ENCODE results near the gene ZBTB2.
"Not testable (repeated sequence)": the region's sequence is repeated elsewhere in the genome, so short reads cannot be mapped to it uniquely, and the experiment has no call there.

Gene ZBTB2

DNA sequence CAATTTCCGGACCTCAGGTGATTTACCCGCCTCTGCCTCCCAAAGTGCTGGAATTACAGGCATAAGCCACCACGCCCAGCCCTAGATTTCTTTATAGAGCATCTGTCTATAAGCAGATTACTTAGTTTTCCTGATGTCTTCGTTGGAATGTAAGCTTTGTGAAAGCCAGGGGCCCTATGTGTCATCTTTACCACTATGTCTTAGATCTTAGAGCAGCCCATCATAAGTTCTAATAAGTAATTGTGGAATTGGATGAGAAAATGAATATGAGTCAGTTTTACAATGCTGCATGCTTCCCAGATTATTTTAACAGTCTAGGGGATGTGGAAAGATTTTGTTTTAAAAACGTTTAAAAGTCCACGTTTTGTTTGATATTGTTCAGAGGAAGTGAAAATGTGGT lies 9.1 kb upstream of the ZBTB2 start:
- DNase-seq (ENCODE audit: low read depth): no peak

DNA sequence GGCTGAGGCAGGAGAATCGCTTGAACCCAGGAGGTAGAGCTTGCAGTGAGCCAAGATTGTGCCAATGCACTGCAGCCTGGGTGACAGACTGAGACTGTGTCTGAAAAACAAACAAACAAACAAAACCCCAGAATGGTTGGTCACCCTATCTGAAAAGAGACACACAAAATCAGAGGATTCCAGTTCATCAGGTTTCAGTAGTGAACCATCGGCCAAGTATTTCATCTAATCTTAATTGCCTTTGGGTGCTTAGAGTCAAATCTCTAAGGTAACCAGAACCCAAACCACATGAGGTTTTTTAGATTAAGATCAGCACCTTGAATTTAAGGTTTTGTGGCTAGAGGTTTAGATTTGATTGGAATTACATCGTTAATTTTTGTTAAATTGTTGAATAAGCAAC lies 8.3 kb upstream of the ZBTB2 start:
- DNase-seq (ENCODE audit: low read depth): no peak

- no peak for DNase-seq (ENCODE audit: low read depth)
These were observed 2.1 kb upstream of the ZBTB2 start for GRCh38 chr6:151393410-151393809.

GRCh38 chr6:151392427-151392826 lies 1.1 kb upstream of the ZBTB2 start:
- DNase-seq (ENCODE audit: low read depth): no peak

DNA sequence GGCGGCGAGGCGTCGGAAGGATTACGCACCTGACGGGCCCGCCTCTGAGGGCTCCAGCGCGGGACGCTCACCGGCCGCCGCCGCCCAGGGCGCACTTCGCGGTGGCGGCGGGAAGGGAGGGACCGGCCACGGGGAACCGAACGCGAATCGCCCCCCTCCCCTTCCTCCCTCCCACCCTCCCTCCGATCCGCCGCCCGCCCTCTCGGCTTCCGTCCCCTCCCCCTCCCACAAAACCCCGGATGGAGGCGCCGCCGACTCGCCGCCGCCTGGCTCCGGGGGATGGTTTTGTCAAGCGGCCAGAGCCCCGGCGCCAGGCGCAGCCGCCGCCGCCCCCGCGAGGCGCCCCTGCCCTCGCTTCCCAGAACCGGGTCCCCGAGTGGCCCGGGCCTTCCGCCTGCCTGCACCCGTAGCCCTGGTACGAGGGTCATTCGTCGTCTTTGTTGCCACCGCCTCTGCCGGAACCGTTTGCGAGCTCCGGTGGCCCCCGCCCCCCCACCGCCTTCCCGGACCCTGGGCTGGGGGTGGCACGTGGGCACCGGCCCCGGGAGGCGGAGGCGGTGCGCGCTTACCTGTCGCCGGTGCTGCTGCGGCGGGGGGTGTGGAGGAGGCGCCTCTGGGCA lies 398 bp downstream of the ZBTB2 start:
- peak; percentile 75 for DNase-seq (ENCODE audit: low read depth)

DNA sequence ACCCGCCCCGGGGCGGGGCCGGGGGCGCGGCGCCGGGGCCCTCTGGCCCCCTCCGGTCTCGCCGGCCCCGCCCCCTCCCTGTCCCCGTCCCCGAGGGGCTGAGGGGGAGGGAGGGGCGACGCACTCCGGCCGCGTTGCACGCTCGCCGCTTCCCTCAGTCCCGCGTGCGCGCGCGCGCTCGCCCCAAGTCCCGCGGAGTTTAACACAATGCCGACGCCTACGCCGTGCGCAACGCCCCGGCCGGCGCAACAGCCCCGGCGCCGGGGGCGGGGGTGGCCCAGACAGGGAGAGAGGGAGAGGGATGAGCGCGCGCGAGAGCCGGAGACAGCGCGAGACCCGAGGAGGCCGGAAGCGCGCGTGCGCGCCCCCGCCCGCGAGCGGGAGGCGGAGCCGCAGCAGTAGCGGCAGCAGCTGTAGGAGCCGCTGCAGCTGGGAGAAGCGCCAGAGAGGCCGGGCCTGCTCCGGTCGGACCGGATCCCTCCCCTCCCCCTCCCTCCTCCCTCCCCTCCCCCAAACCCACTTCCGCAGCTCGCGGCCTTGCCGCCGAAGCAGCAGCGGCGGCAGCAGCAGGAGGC lies 996 bp downstream of the ZBTB2 start:
- DNase-seq (ENCODE audit: low read depth): peak; percentile 96

- no peak for DNase-seq (ENCODE audit: low read depth)
These were observed 1.6 kb downstream of the ZBTB2 start for GRCh38 chr6:151389618-151390275.

DNA sequence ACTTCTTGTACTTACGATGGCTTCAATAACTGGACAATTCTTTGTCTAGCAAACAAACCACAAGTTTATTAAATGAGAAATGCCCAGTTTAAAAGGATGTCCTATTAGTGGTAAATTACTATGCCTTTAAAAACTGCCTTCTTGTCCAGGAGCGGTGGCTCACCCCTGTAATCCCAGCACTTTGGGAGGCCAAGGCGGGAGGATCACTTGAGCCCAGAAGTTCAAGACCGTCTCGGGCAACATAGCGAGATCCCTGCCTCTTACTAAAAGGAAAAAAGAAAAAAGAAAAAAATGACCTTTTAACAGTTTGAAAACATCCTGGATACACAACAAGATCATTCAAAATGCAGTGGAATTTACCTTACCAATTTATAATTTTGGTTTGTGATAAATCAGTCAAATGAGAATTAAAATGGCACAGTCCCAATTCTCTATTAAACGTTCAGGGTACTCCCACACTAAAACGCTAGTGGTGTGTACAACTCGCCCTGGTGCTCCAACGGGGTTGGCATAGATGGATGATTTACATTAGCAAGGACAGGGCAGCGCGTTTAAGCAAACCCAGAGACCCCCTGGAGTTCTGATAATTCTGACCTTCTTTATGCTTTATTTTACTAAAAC lies 2.3 kb downstream of the ZBTB2 start:
- no peak for DNase-seq (ENCODE audit: low read depth)

DNA sequence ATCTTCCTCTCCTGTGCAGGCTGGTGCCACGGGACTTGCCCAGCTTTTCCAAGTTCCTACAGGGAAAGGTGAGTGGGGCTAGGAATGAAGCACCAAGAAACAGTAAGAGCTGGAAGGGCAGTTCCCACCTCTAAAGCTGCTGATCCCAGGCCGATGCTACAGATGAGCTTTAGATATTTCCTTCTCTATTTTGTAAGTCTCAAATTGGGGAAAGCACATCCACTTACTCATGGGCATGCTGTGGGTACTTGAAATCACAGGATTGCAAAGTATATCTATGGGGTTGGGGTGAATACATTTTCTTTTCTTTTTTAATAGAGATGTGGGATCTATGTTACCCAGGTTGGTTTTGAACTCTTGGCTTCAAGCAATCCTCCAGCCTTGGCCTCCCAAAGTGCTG lies 3.1 kb downstream of the ZBTB2 start:
- DNase-seq (ENCODE audit: low read depth): no peak

GRCh38 chr6:151387175-151387970 lies 4.0 kb downstream of the ZBTB2 start:
- no peak for DNase-seq (ENCODE audit: low read depth)

DNA sequence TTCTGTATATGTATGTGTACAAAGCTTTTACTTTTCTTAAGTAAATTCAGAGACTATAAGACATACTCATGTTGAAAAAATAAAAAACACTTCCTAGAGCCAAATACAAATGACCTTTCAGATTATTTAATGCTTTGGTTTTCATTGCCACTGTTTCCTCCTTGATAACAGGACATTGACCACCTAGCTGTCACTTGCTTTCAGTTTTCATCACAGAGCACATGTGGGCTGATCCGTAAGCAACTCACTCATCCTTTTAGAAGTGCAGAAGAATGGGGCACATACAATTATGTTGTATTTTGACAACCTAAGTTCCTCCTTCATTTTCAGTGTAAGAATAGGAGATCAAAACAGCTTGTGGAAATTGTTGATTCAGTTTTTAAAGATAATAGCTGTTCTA lies 6.2 kb downstream of the ZBTB2 start:
- DNase-seq (ENCODE audit: low read depth): no peak

DNA sequence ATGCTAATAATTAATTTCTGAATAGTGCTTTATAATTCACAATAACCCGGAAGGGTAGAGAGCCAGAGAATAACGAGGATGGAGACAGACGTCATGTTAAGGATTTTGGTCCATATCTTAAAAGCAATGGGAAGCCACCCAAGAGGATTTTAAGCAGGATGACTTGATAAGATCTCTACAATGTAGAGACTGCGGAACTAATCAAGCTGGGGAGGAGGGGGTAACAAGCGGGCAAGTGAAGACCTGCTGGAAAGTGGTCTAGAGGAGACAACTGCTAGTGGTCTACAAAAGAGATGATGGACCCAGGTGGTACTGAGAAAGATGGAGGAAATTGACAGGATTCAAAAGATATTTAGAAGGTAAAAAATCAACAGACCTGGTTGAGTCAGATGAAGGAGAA lies 7.2 kb downstream of the ZBTB2 start:
- DNase-seq (ENCODE audit: low read depth): no peak

DNA sequence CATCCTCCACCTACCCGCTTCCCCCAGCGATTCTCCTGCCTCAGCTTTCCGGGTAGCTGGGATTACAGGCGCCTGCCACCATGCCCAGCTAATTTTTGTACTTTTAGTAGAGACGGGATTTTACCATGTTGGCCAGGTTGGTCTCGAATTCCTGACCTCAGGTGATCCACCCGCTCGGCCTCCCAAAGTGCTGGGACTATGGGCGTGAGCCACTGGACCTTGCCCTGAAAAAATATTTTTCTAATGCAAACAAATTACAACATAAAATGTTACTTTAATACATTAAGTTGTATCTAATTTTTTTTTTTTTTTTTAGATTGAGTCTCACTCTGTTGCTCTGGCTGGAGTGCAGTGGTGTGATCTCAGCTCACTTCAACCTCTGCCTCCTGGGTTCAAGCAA lies 8.7 kb downstream of the ZBTB2 start:
- not testable (repeated sequence) for DNase-seq (ENCODE audit: low read depth)

DNA sequence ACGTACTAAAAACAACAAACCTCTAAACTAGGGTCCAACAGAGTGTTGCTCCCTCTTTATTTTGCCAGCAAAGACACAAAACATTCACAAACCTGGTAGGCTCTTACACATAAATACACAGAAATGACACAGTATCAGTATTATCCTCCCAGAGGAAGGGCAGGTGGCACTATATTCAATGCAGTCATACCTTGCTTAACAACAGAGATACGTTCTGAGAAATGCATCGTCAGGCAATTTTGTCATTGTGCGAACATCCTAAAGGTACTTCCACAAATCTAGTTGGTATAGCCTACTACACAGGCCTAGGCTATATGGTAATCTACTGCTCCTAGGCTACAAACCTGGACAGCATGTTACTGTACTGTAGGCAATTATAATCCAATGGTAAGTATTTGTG lies 9.6 kb downstream of the ZBTB2 start:
- DNase-seq (ENCODE audit: low read depth): no peak

DNA sequence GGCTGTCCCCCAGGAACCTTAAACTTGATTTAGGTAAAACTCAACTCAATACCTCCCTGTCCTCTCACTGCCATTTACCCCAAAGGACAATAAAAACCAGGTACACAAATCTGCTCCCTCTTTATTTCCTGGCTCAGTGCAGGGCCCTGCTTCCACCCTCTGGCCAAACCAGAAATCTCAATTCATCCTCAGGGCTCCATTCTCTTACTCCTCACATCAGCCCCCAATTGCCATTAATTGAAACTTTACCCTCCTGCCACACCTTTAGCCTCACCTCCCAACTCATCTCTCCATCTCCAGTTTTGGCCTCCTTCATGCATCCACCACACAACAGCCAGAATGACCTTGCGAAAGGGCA lies 10.5 kb downstream of the ZBTB2 start:
- no peak for DNase-seq (ENCODE audit: low read depth)

- DNase-seq (ENCODE audit: low read depth): no peak
These were observed 11.2 kb downstream of the ZBTB2 start for GRCh38 chr6:151379933-151380847.

GRCh38 chr6:151377095-151377494 lies 14.3 kb downstream of the ZBTB2 start:
- no peak for DNase-seq (ENCODE audit: low read depth)

DNA sequence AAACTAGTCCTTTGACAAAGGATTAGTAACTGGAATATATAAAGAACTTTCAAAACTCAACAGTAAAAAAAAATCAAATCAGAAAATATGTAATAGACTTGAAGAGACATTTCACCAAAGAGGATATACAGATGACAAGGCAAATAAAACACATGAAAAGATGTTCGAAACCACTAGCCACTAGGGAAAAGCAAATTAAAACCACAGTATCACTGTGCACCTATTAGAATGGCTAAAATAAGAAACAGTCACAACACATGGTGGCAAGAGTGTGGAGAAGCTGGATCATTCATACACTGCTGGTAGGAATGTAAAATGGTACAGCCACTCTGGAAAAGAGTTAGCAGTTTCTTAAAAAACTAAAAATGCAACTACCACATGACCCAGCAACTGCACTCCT lies 14.9 kb downstream of the ZBTB2 start:
- DNase-seq (ENCODE audit: low read depth): no peak

DNA sequence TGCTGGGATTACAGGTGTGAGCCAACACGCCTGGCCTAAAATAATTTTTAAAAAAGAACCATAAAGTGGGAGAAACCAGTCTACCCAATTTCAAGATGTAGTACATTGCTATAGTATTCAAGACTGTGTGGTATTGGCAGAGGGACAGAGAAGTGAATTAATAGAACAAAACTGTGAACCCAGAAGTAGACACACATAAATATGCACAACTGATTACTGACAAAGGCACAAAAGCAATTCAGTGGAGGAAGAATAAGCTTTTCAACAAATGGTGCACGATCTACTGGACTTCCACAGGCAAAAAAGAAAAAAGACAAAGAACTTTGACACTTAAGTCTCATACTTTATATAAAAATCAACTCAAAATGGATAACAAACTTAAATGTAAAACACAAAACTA lies 15.5 kb downstream of the ZBTB2 start:
- DNase-seq (ENCODE audit: low read depth): no peak

- DNase-seq (ENCODE audit: low read depth): no peak
These were observed 17.2 kb downstream of the ZBTB2 start for GRCh38 chr6:151374036-151374683.

DNA sequence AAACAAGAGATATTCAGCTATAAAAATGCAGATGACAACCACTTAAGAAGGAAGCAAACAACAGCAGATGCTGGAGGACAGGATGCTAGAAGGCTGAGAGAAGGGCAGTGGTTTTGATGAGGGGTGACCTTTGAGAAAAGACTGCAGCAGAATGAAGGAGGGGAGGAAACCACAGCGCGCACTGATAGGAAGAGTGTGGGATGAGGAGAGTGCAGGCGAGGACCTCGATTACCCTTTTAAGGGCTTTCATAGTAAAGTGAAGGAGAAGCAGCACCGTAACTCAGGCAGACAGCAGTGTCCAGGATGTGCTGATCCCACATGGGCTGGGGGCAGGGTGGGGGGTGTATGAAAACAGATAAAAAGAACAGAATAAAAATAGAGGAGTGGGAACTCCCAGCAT lies 19.2 kb downstream of the ZBTB2 start:
- no peak for DNase-seq (ENCODE audit: low read depth)

Data from T-helper 22 cell (primary cell).